GM13976 (cell line): ENCODE measurements around the gene BACH2.
"Not testable (repeated sequence)": the region's sequence is repeated elsewhere in the genome, so short reads cannot be mapped to it uniquely, and the experiment has no call there.

ENCODE experiments used
- DNase-seq: peaks from one replicate; pipeline ENCODE4 v3.0.0; 2012; ENCODE audit warnings: low spot score
- CTCF ChIP-seq: IDR thresholded peaks from 2 replicates; pipeline ENCODE4 v1.5.1; 2012; ENCODE audit warnings: borderline replicate concordance, mild to moderate bottlenecking; ENCODE audit not compliant: insufficient read depth; ENCODE audit errors: extremely low read depth, missing control alignments, control extremely low read depth
- in situ Hi-C: fragments of 300-500 bp; cut with MboI; formaldehyde crosslinking; loops from one replicate; pipeline ENCODE4 v1.12.0; 2022; ENCODE audit warnings: low sequenced_read_pairs, mixed read lengths, inconsistent platforms; ENCODE audit not compliant: unreplicated experiment

BACH2 gene

DNA sequence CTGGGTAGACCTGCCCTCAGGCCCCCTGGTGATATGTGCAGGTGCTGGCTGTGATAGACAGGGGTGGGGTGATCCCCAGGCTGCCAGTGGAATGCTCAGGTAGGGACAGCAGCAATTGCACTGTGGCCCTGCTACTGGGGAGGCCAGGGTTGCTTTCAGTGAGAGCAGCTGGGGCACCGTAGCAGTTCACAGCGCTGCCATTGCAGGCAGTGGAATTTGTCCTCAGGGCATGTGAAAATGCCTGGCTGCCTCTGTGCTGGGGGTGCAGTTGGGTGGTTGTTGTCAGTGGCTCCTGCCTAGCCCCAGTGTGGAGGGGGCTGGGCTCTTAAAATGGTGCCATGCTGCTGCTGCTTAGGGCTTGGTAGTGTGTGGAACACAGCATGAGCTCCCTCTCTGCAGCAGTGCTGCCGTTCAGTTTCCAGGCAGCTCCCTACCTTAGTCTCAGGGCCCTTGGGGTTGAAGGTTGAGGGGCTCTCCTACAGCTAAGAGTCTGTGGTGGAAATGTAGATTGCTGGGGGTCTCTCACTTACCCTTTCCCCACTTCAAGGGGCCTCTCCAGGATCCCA, 378.8 kb downstream of the BACH2 start:
- in situ Hi-C loops: no loop called here
- TF ChIP-seq CTCF: no peak
- no peak for DNase-seq

GRCh38 chr6:89917216-89917615, 379.4 kb downstream of the BACH2 start:
- no peak for DNase-seq
- in situ Hi-C loops: no loop called here

DNA sequence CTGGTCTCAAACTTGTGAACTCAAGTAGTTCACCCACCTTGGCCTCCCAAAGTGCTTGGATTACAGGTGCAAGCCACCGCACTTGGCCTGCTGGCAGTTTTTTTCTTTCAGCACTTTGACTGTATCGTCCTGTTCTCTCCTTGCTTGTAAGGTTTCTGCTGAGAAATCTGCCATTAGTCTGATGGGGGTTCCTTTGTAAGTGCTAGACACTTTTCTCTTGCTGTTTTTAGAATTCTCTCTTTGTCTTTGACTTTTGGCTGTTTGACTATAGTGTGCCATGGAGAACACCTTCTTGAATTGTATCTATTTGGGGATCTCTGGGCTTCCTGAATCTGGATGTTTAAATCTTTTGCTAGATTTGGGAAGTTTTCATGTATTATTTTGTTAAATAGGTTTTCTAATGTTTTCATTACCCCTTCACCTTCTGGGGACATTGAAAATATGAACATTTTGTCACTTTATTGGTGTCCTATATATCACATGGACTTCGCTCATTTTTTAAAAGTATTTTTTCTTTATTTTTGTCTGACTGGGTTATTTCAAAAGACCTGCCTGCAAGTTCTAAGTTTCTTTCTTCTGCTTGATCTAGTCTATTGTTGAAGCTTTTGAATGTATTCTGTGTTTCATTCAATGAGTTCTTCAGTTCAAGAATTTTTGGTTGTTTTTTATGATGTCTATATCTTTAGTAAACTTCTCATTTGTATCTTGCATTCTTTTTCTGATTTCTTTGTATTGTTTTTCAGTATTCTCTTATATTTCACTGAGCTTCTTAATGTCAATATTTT, 380.3 kb downstream of the BACH2 start:
- in situ Hi-C loops: no loop called here
- no peak for TF ChIP-seq CTCF

More at GRCh38 chr6:89917216-89917615, 379.4 kb downstream of the BACH2 start:
- no peak for TF ChIP-seq CTCF

GRCh38 chr6:89910902-89911240, 385.8 kb downstream of the BACH2 start:
- no peak for DNase-seq
- in situ Hi-C loops: no loop called here
- no peak for TF ChIP-seq CTCF

More for the DNA sequence above, 380.3 kb downstream of the BACH2 start:
- no peak for DNase-seq

DNA sequence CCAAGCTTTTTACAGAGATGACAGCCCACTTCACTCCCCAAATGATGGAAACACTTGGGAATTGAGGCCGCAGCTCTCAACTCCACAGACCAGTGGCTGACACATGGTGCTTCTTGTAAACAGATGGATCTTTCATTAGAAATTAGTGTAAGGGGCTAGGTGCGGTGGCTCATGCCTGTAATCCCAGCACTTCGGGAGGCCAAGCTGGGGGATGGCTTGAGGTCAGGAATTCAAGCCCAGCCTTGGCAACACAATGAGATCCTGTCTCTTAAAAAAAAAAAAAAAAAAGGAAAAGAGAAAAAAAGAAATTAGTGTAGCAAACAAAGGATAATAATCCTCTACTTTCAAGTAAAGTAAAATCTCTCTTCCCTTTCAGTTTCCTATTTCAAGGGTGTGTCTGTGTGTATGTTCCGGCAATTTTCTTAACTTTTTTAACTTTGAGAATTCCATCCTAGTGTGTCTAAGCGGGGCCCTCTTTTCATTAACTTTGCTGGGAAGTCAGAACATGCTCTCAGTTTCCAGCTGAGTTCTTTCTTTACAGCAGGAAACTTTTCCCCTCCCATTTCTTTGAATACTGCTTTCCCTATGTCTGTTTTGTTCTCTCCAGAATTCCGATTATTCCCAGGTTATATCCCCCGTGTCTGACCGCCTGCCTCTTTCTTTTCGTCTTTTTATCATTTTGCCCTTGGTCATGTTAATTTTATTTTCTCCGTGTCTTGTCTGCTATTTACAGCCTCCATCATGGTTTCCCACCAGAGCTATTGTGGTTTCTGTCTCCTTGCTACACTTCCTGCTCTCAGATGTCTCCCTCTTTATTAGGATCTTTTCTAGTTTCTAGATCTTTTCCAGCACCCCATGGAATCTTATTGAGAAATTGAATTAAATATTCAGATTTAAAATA, 386.4 kb downstream of the BACH2 start:
- in situ Hi-C loops, DNase-seq: not testable (repeated sequence)

GRCh38 chr6:89895276-89895874, 401.3 kb downstream of the BACH2 start:
- DNase-seq: no peak
- TF ChIP-seq CTCF: no peak
- in situ Hi-C loops: no loop called here
